Mucosa of rectum (tissue), 2 donors: Measurements from ENCODE around the gene WRAP73.

ENCODE experiments used
- H3K27ac ChIP-seq, 2 donors: one replicate each; pipeline ENCODE4 v1.7.0; 2013; ENCODE audit warnings: inconsistent platforms in 2 of 2, low read depth in 2 of 2, low read length in 2 of 2
- H3K27me3 ChIP-seq, 2 donors: one replicate each; pipeline ENCODE4 v1.7.0; 2013; ENCODE audit warnings: low read length in 2 of 2; ENCODE audit not compliant: control insufficient read depth in 2 of 2, insufficient read depth in 2 of 2
- H3K36me3 ChIP-seq, 2 donors: one replicate each; pipeline ENCODE4 v1.7.0; 2013; ENCODE audit warnings: low read length in 2 of 2; ENCODE audit not compliant: control insufficient read depth in 2 of 2, insufficient read depth in 2 of 2
- H3K4me1 ChIP-seq, 2 donors: one replicate each; pipeline ENCODE4 v1.7.0; 2013; ENCODE audit warnings: low read length in 2 of 2, mild to moderate bottlenecking in 1 of 2; ENCODE audit not compliant: control insufficient read depth in 2 of 2, insufficient read depth in 2 of 2
- H3K4me3 ChIP-seq, 2 donors: one replicate each; pipeline ENCODE4 v1.7.0; 2013; ENCODE audit warnings: low read length in 2 of 2
- H3K9ac ChIP-seq, 2 donors: one replicate each; pipeline ENCODE4 v1.7.0; 2013; ENCODE audit warnings: low read length in 2 of 2, low read depth in 1 of 2, mild to moderate bottlenecking in 1 of 2
- H3K9me3 ChIP-seq, 2 donors: one replicate each; pipeline ENCODE4 v1.7.0; 2013; ENCODE audit warnings: low read length in 2 of 2; ENCODE audit not compliant: control insufficient read depth in 2 of 2
- donor health status: healthy.
- donor health status: Normal muscosa, but diverticular disease.

Gene WRAP73

DNA sequence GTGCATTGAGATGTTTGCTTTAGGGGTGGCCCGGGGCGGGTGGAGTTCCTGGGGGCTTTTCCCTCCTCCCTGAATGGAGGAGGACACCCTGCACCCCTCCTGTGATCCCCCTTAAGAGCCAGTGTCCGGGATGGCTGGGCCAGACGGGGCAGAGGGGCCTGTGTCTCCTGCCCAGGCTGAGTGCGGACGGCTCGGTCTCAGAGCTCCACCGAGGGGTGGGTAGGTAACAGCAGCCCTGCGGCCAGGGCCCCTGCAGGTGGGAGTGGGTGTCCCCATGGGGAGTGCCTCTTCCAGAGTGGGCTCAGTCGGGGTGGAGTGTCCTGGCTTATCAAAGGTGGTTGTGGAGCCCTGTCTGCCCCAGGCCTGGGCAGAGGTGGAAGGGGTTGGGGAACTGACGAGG, 25.5 kb upstream of the WRAP73 start:
- H3K9me3 ChIP-seq, result no peaks in the 10 kb centered on the region
- no peak overlapping the region for H3K9ac ChIP-seq
- no peaks in the 10 kb centered on the region for H3K4me1 ChIP-seq
- peaks cover 8% of the 10 kb centered on the region in 2 donors for H3K27me3 ChIP-seq
- no peak overlapping the region for H3K27ac ChIP-seq
- no peak overlapping the region for H3K4me3 ChIP-seq
- H3K36me3 ChIP-seq, result no peaks in the 10 kb centered on the region

DNA sequence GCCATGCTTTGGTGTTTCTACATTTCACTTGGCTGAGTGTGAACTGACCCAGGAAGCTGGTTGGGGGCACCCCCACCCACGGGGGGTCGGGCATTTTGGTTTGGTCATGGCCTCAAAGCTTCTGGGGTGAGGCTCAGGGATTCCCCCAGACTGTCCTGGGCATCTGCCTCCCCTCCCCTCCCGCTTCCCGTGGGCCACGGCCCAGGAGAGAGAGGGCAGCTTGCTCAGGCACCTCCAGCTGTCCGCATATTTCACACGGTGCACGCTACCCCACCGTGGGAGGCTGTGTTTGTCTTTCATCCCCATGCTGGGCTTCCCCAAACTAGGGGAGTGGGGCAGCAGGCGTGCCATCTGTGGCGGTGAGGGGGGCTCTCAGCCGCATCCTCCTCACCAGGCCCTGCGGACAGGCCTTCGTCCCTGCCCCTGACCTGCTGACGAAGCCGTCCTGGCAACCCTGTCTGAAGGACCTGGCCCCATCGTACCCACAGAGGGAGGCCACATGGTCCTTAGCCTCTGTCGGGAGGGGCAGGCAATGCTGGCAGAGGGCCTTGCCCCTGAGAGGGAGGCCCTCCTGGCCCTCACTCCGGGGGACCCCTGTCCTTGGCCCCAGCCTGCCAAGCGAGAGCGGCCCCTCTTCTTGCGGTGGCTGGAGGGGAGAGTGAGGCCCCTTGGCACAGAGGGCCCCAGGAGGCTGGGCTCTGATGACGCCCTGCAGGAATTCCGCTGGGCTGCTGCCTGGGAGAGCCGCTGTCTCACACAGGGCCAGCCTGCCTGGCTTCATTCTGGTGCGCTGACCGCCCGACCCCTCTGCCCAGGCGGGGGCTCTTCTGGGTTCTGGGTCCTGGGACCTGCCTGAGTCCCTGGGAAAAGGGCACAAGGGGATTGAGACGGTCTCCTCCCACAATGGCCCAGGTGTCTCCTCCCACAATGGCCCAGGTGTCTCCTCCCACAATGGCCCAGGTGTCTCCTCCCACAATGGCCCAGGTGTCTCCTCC, 24.5 kb upstream of the WRAP73 start:
- peak overlapping the region in 1 of 2 donors; percentile 37 for H3K4me3 ChIP-seq

DNA sequence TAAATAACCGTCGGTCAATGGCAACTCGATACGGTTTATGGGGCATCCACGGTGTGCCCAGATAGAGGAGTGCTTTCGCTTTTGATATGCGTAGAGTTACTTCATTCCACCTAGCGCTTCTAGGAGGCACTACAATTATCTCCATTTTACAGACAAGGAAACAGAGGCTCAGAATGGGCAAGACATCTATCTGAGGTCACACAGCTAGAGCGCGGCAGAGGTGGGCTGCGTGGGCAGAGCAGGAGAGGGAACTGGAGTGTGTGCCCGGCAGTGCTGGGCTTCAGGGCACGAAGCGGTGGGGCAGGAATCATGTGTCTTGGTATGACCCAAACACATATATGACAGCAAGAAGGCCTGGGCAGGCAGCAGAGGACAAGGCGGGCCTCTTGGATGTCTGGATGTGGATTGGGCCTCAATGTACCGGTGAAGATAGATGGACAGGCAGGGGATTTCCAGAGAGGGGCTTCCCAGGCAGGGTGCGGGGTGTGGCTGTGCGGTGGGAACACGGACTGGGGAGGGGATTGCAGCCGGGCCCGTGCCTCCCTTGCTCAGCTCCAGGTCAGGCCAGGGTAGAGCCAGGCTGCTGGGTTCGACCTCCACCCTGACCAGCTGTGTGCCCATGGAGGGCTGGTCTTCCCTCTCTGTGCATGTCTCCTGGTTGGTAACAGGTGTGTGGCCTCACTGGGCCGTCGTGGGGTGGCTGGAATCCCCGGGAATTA, 23.6 kb upstream of the WRAP73 start:
- H3K4me3 ChIP-seq, result peak overlapping the region in 1 of 2 donors; percentile 35
- H3K36me3 ChIP-seq, result no peaks in the 10 kb centered on the region
- no peak overlapping the region for H3K9ac ChIP-seq
- no peaks in the 10 kb centered on the region for H3K9me3 ChIP-seq
- peaks cover 8 to 10% of the 10 kb centered on the region in 2 donors for H3K27me3 ChIP-seq
- H3K27ac ChIP-seq, result no peak overlapping the region
- H3K4me1 ChIP-seq, result peaks cover 5 to 7% of the 10 kb centered on the region in 2 donors

More for the DNA sequence above, 24.5 kb upstream of the WRAP73 start:
- Histone ChIP-seq H3K9ac (peak overlapping the region in 1 of 2 donors; percentile 12), H3K27ac (no peak overlapping the region), H3K9me3 (no peaks in the 10 kb centered on the region), H3K36me3 (no peaks in the 10 kb centered on the region), H3K4me1 (peaks cover 0 to under 1% of the 10 kb centered on the region in 2 donors), H3K27me3 (peaks cover 8 to 13% of the 10 kb centered on the region in 2 donors)

DNA sequence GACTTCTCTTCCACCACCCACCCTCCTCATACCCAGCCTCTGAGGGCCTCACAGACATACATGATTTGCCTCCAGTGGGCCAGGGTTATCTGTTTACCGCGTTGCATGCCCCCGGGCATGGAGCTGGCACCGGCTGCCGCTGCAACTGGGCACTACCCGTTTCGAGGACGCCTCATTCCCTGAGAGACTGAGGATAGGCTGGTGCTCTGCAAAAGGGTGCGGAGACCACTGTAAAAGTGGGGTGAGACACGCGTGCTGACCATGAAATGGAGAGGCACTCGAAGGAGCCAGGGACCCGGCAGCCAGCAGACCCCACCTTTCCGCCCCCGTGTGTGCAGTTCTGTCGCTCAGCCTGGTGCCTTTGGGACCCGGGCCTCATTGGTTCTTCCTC, 23.1 kb upstream of the WRAP73 start:
- Histone ChIP-seq H3K4me3 (peak overlapping the region in 1 of 2 donors; percentile 35), H3K4me1 (peaks cover 7 to 11% of the 10 kb centered on the region in 2 donors), H3K9ac (no peak overlapping the region), H3K27me3 (peaks cover 8 to 9% of the 10 kb centered on the region in 2 donors), H3K27ac (peak overlapping the region in 1 of 2 donors; percentile 28), H3K36me3 (no peaks in the 10 kb centered on the region), H3K9me3 (no peaks in the 10 kb centered on the region)

DNA sequence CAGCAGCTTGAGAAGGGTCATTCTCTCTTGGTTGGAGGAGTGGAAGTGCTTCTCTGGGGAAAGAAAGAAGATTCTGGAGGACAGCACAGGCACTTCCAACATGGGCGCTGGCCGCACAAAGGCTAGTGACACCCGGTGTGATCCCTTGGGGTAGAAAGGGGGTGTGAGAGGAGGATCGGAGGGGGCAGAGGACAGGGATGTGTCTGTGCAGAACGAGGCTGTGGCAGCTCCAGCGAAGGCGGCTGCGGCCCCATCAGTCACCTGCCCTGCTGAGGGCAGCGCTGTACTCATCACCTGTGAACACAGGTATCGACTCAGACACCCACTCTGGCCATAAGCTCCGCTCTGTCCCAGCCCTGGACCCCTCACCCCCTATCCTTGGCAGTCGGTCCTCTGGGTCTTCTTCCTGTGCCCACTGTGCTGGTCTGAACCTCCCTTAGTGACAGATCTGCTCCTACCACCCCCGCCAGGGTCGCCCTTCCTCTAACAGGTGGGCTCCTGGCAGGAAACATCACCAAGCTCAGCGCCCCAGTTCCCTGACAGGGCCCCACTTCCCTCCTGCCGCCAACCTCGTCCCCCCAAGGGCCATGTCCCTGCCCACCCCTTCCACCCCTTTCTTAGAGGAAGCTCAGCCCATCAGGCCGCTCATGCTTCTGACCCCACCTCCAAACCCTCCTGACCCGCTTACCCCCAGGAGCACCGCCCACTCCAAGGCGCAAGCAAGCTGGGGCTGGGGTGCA, 22.5 kb upstream of the WRAP73 start:
- H3K4me3 ChIP-seq, result no peak overlapping the region

DNA sequence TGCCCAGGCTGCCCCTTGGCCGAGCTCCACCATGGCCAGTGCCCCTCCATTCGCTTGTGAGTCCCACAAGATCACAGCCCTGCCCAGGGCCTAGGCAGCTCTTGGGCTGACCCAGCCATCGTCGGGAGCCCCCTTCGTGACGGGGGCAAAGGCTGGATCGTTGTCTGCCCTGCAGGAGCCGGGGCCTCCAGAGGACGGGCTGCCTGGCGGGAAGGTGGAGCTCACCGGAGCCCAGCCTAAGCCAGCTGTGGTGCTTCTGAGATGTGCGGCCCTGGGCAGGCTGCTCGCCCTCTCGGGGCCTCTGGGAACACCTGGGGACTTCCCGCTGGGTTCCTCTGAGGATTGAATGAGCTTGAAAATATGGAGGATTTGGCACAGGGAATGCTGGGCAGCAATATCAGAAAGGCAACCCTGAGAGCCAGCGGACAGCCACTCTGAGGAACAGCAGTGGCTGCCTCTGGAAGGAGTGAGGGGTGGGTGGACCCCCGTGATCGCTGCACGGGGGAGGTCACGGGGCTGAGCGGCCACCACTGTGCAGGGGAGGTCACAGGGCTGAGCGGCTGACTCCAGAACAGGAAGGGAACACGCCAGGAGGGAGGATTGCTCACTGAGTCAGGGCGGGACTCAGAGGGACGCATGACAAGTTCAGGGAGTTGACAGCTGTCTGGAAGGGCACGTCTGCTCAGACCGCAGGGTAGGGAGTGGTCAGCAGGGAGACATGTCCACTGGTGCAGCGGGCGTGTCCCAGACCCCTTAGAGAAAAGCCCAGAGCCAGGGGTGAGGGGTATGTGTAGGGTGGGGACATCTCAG, 21.7 kb upstream of the WRAP73 start:
- Histone ChIP-seq H3K9me3 (no peaks in the 10 kb centered on the region), H3K27me3 (peaks cover 8 to 9% of the 10 kb centered on the region in 2 donors)

More for the DNA sequence above, 22.5 kb upstream of the WRAP73 start:
- peaks cover 8 to 9% of the 10 kb centered on the region in 2 donors for H3K27me3 ChIP-seq
- H3K27ac ChIP-seq, result no peak overlapping the region
- H3K36me3 ChIP-seq, result no peaks in the 10 kb centered on the region
- H3K4me1 ChIP-seq, result peaks cover 7 to 12% of the 10 kb centered on the region in 2 donors
- H3K9me3 ChIP-seq, result no peaks in the 10 kb centered on the region
- H3K9ac ChIP-seq, result no peak overlapping the region

DNA sequence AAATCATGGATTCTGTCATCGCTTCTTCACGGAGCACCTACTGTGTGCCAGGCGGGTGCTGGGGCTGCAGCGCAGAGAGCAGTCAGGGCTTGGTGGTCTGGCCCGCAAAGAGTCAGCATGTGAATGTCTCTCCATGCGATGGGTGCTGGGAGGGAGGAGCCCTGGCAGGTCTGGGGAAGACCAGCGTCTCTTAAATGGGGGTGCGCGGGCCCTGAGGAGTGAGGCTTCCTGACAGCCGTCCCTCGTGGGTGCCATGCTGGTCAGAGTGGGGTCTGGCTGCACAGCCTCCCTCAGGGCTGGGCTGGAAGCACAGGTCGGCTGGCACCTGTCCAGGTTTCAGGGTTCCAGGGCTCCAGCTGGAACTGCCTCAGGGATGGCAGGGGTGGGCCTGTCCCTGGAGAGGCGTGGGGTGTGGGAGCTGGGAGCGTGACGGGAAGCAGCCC, 20.9 kb upstream of the WRAP73 start:
- H3K36me3 ChIP-seq, result no peaks in the 10 kb centered on the region
- H3K27me3 ChIP-seq, result peaks cover 9 to 11% of the 10 kb centered on the region in 2 donors

More for the DNA sequence above, 21.7 kb upstream of the WRAP73 start:
- no peak overlapping the region for H3K9ac ChIP-seq
- no peaks in the 10 kb centered on the region for H3K36me3 ChIP-seq
- peaks cover 7 to 12% of the 10 kb centered on the region in 2 donors for H3K4me1 ChIP-seq
- H3K4me3 ChIP-seq, result no peak overlapping the region
- H3K27ac ChIP-seq, result no peak overlapping the region

DNA sequence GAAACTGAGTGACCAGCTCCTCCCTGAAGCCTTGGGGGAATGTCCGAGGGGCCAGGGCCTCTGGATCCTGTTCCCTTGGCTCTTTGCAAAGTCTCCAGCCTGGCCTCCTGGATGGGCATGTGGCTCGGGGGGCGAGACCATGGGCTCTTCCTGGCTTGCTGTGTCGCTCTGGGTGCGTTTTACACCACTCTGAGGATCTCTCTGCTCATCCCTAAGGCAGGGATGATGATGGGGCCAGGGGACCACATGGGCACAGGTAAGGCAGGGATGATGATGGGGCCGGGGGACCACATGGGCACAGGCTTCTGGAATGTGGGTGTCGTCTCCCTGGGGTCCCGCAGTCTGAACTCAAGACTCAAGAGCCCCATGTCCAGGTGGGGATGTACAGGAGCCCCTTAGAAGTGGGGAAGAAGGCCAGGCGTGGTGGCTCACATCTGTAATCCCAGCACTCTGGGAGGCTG, 20.1 kb upstream of the WRAP73 start:
- Histone ChIP-seq H3K36me3 (no peaks in the 10 kb centered on the region), H3K4me1 (peaks cover 7 to 12% of the 10 kb centered on the region in 2 donors), H3K9me3 (no peaks in the 10 kb centered on the region), H3K27me3 (peaks cover 9 to 11% of the 10 kb centered on the region in 2 donors), H3K27ac (no peak overlapping the region), H3K4me3 (no peak overlapping the region), H3K9ac (no peak overlapping the region)

More for the DNA sequence above, 20.9 kb upstream of the WRAP73 start:
- Histone ChIP-seq H3K27ac (no peak overlapping the region), H3K9ac (no peak overlapping the region), H3K9me3 (no peaks in the 10 kb centered on the region), H3K4me1 (peaks cover 7 to 12% of the 10 kb centered on the region in 2 donors), H3K4me3 (no peak overlapping the region)

DNA sequence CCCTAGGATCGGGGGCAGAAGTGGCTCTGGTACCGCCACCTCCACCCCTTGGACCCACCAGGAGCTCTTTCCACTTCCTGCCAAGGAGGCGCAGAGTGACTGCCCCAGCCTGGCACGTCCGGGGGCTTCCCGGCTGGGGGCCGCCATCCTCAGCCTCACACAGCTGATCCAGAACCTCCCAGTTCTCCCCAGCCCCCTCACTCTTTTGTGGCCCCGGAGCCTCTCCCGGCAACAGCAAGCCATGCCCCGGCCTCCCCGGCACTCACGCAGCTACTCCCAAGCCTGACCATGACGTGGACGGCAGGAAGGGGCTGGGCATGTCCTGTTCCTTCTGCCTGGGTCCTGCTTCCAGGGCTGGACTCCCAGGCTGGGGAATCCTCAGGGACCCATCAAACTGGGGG, 19.5 kb upstream of the WRAP73 start:
- no peaks in the 10 kb centered on the region for H3K36me3 ChIP-seq
- peaks cover 7 to 12% of the 10 kb centered on the region in 2 donors for H3K4me1 ChIP-seq
- no peak overlapping the region for H3K27ac ChIP-seq
- no peak overlapping the region for H3K4me3 ChIP-seq
- peaks cover 11% of the 10 kb centered on the region in 2 donors for H3K27me3 ChIP-seq
- H3K9ac ChIP-seq, result no peak overlapping the region
- H3K9me3 ChIP-seq, result no peaks in the 10 kb centered on the region
